GM12878 (cell line): ENCODE results near the gene ANKRD65. TPM values are rescaled to one million over a fixed set of nuclear protein-coding genes. Genes with fewer than 3 reads are reported as not detected.
A peak's percentile ranks its signal among the peaks of the same experiment; 100 is the strongest.

Experiments used
- ATAC-seq: fragments of 200-7000 bp; cut with Tn5 transposase; 3 replicates; pipeline ENCODE4 v1.9.1; 2020; ENCODE audit warnings: mild to moderate bottlenecking, moderate library complexity
- BruUV-seq: library from RNA; stranded (reverse); fragments of 400-500 nt; replicated peaks from 2 replicates; lab custom pipeline; 2021; lab: Mats Ljungman, UMichigan
- CTCF ChIA-PET: fragments of 300-600 bp; sonication (Branson Sonifier 250); formaldehyde crosslinking; extraction: SDS; loops from one replicate; lab custom pipeline; 2021; ENCODE audit warnings: inconsistent platforms; lab: Yijun Ruan, JAX
- POLR2A ChIA-PET: fragments of 350-600 bp; formaldehyde crosslinking; extraction: SDS; loops from one replicate; lab custom pipeline; 2021; ENCODE audit warnings: inconsistent platforms; lab: Charles Lee
- RAD21 ChIA-PET: fragments of 300-600 bp; sonication (Branson Sonifier 250); formaldehyde crosslinking; loops from one replicate; lab custom pipeline; 2023; ENCODE audit warnings: antibody characterized with exemption; ENCODE audit not compliant: unreplicated experiment; lab: Charles Lee
- SMC1A ChIA-PET: fragments of 300-600 bp; sonication (Branson Sonifier 250); formaldehyde crosslinking; loops from one replicate; lab custom pipeline; 2023; ENCODE audit not compliant: unreplicated experiment, uncharacterized antibody; lab: Charles Lee
- DNase-seq: peaks from one replicate; pipeline ENCODE4 v3.0.0-alpha.2; 2011; ENCODE audit warnings: low read depth, low spot score
- FAIRE-seq: peaks from 3 replicates; lab custom pipeline; 2011; peaks lifted over from hg19 to GRCh38; lab: Jason Lieb, UNC
- H2AFZ ChIP-seq: 2 replicates; pipeline ENCODE4 v1.6.0; 2011; ENCODE audit warnings: low read depth, low read length, control low read depth; ENCODE audit not compliant: control insufficient read depth
- H3K27ac ChIP-seq: 2 replicates; pipeline ENCODE4 v1.5.1; 2011; ENCODE audit warnings: control low read depth; ENCODE audit not compliant: control insufficient read depth, insufficient read depth
- H3K27me3 ChIP-seq, 2 experiments: replicated peaks in 1 of 2; 2 replicates each; pipeline versions ENCODE4 v1.6.0 to v1.6.1; 2011; ENCODE audit warnings: low read length in 1 of 2; ENCODE audit not compliant: control insufficient read depth in 2 of 2, insufficient read depth in 2 of 2
- H3K36me3 ChIP-seq, 2 experiments: 2 replicates each; pipeline ENCODE4 v1.5.1; 2011; ENCODE audit warnings: low read length in 1 of 2; ENCODE audit not compliant: control insufficient read depth in 2 of 2, insufficient read depth in 2 of 2
- H3K4me1 ChIP-seq: 2 replicates; pipeline ENCODE4 v1.6.1; 2011; ENCODE audit warnings: mild to moderate bottlenecking, low read length, moderate library complexity, mixed read lengths; ENCODE audit not compliant: control insufficient read depth, insufficient read depth
- H3K4me2 ChIP-seq: 2 replicates; pipeline ENCODE4 v1.6.0; 2011; ENCODE audit warnings: control low read depth; ENCODE audit not compliant: control insufficient read depth, insufficient read depth
- H3K4me3 ChIP-seq: fragments of 200-600 bp; sonication (generic); 2 replicates; pipeline ENCODE4 v1.5.1; 2016
- H3K79me2 ChIP-seq: 2 replicates; pipeline ENCODE4 v1.6.0; 2011; ENCODE audit warnings: low read length; ENCODE audit not compliant: control insufficient read depth, insufficient read depth
- H3K9ac ChIP-seq: 2 replicates; pipeline ENCODE4 v1.8.0; 2011; ENCODE audit warnings: low read length, control low read depth, mixed read lengths; ENCODE audit not compliant: control insufficient read depth, insufficient read depth
- H3K9me3 ChIP-seq: replicated peaks from 3 replicates; pipeline ENCODE4 v1.5.1; 2011; ENCODE audit warnings: mild to moderate bottlenecking, low read length; ENCODE audit not compliant: control insufficient read depth, insufficient read depth
- H4K20me1 ChIP-seq: 2 replicates; pipeline ENCODE4 v1.6.0; 2011; ENCODE audit not compliant: control insufficient read depth, insufficient read depth
- BHLHE40 ChIP-seq, 2 experiments: fragments of 450-650 bp in 1 of 2; IDR thresholded peaks; 2 replicates each; pipeline ENCODE4 v1.6.1; 2011 to 2017; ENCODE audit warnings: low read depth in 2 of 2, borderline replicate concordance in 1 of 2, improper control_type of control experiment in 1 of 2, low read length in 1 of 2, mild to moderate bottlenecking in 1 of 2
- CEBPB ChIP-seq, 2 experiments: fragments of 150-350 bp in 1 of 2; IDR thresholded peaks; 2 replicates each; pipeline ENCODE4 v1.6.1; 2012 to 2014; ENCODE audit warnings: low read depth in 2 of 2, low read length in 2 of 2, borderline replicate concordance in 1 of 2, inconsistent platforms in 1 of 2
- E2F8 ChIP-seq: fragments of 450-650 bp; IDR thresholded peaks from 2 replicates; pipeline ENCODE4 v1.6.1; 2018; ENCODE audit warnings: mild to moderate bottlenecking, low read depth, moderate library complexity; ENCODE audit not compliant: partially characterized antibody
- E4F1 ChIP-seq: fragments of 450-650 bp; IDR thresholded peaks from 2 replicates; pipeline ENCODE4 v1.6.1; 2018; ENCODE audit warnings: borderline replicate concordance, mild to moderate bottlenecking; ENCODE audit not compliant: partially characterized antibody
- EGR1 ChIP-seq, 2 experiments: IDR thresholded peaks; 1 replicate in 1 of 2; 2 replicates in 1 of 2; pipeline ENCODE4 v1.6.1; 2011 to 2012; ENCODE audit warnings: low read depth in 2 of 2, low read length in 2 of 2, borderline replicate concordance in 1 of 2, mild to moderate bottlenecking in 1 of 2, moderate library complexity in 1 of 2
- HCFC1 ChIP-seq: fragments of 150-350 bp; IDR thresholded peaks from 2 replicates; pipeline ENCODE4 v1.6.1; 2014; ENCODE audit warnings: low read length
- IRF4 ChIP-seq: IDR thresholded peaks from 2 replicates; pipeline ENCODE4 v1.6.1; 2011; ENCODE audit warnings: low read depth, low read length
- JUNB ChIP-seq: IDR thresholded peaks from 2 replicates; pipeline ENCODE4 v1.6.1; 2016; ENCODE audit warnings: antibody characterized with exemption, mild to moderate bottlenecking
- KAT2A ChIP-seq: conservative IDR thresholded peaks from 2 replicates; pipeline ENCODE4 v1.6.1; 2011; ENCODE audit warnings: low read depth, low read length; ENCODE audit not compliant: control insufficient read depth
- MEF2B ChIP-seq: fragments of 450-650 bp; IDR thresholded peaks from 2 replicates; pipeline ENCODE4 v1.6.1; 2018; ENCODE audit warnings: mild to moderate bottlenecking, moderate library complexity; ENCODE audit not compliant: partially characterized antibody, poor library complexity, severe bottlenecking
- YY1 ChIP-seq: IDR thresholded peaks from 2 replicates; pipeline ENCODE4 v1.6.1; 2011; ENCODE audit warnings: low read depth, mild to moderate bottlenecking, low read length
- WGBS: methylation state at CpG from one replicate; pipeline ENCODE4 v1.1.6; 2016; ENCODE audit warnings: low lambda C conversion rate; ENCODE audit not compliant: insufficient replicate concordance, insufficient coverage; ENCODE audit errors: missing lambda C conversion rate; 5-methylcytosine and 5-hydroxymethylcytosine counted together
- in situ Hi-C: fragments of 300-500 bp; cut with MboI; formaldehyde crosslinking; loops from 9 replicates; pipeline ENCODE4 v1.14.3; 2018; ENCODE audit warnings: mixed read lengths
- intact Hi-C: fragments of 100-400 bp; cut with micrococcal nuclease; formaldehyde crosslinking; loops from one replicate; pipeline ENCODE4 v1.14.2; 2022; ENCODE audit not compliant: unreplicated experiment
- polyA plus RNA-seq, 11 experiments: library from polyadenylated mRNA; depleted of rRNA in 4 of 11; unstranded in 6 of 11; stranded (reverse) in 5 of 11; fragments of >200 nt; fragmentation: Nextera tagmentation in 4 of 11; fragmentation: Illumina TruSeq in 1 of 11; extraction: Ambion mirVana in 4 of 11; extraction: Trizol in 1 of 11; gene quantifications; 1 replicate in 1 of 11; 2 replicates in 10 of 11; pipeline versions ENCODE4 v1.2.1 to v1.2.3, GENCODE V29; 2011 to 2016; ENCODE audit warnings: inconsistent platforms in 2 of 11, missing spikeins in 2 of 11, low read depth in 1 of 11
- total RNA-seq, 4 experiments: library from RNA; depleted of rRNA in 3 of 4; stranded (reverse); fragments of >200 nt in 3 of 4; fragmentation: Illumina TruSeq in 1 of 4; extraction: Trizol in 1 of 4; gene quantifications; 2 replicates each; pipeline versions ENCODE4 v1.2.1 to v1.2.3, GENCODE V29; 2013 to 2021
- TF ChIP-seq, protein P1 (sequence below): IDR thresholded peaks from 2 replicates; pipeline ENCODE4 v1.6.1; 2012; ENCODE audit warnings: low read depth, low read length, improper control_type of control experiment

Gene ANKRD65
- total and polyA plus RNA-seq, 10 of the 15 experiments (the other 5 are each of a cell fraction or from before 2014, with no cell fraction given), result 0.05 to 2.8 (median 0.37) TPM

GRCh38 chr1:1374929-1375662, 46.0 kb downstream of the ANKRD65 start, which contains the start of gene AURKAIP1 (continued):
- TF ChIP-seq E2F8 (peak; percentile 97), CEBPB (IDR thresholded peaks at IDR 0.05; ENCODE audit: borderline replicate concordance in 1 of 2, low read depth in 2 of 2, low read length in 2 of 2) (no peak), KAT2A (no peak), BHLHE40 (IDR thresholded peaks at IDR 0.05; ENCODE audit: borderline replicate concordance in 1 of 2, low read depth in 2 of 2, low read length in 1 of 2) (peak; percentile 67 to 80; a peak in 2 of 4 replicates)
- TF ChIP-seq, all 136 proteins: peak for 81

GRCh38 chr1:1374589-1374928, 46.5 kb downstream of the ANKRD65 start:
- ChIA-PET SMC1A (interaction anchor here (1.0 to 1.5 kb wide), 4 partner anchors 31 to 66 kb away, joined by 3 to 5 read pairs (median 4); no protein-coding TSS in a partner anchor), CTCF (interaction anchor here (1.1 to 1.8 kb wide), 5 partner anchors 26 to 131 kb away, joined by 3 to 4 read pairs (median 4); partner anchors contain the start of gene MRPL20), RAD21 (interaction anchor here (1.2 to 1.4 kb wide), 4 partner anchors 25 to 131 kb away, joined by 3 to 5 read pairs (median 4); partner anchors contain the start of gene CCNL2), POLR2A (interaction anchor here (1.2 to 2.5 kb wide), 3 partner anchors 25 to 130 kb away, joined by 3 to 17 read pairs (median 5); partner anchors contain the start of gene CCNL2)
- DNase-seq (no peak), ATAC-seq (peak; percentile 0; the same call in 1 of the 3 replicates), FAIRE-seq (no peak)
- H3K27me3 ChIP-seq, result no peaks in the 10 kb centered on the region
- peaks cover 24% of the 10 kb centered on the region for H3K4me1 ChIP-seq
- peak overlapping the region; percentile 86 for H3K27ac ChIP-seq
- no peaks in the 10 kb centered on the region for H3K9me3 ChIP-seq
- peak overlapping the region; percentile 95 for H3K4me2 ChIP-seq
- no peaks in the 10 kb centered on the region for H4K20me1 ChIP-seq
- peaks cover 30% of the 10 kb centered on the region for H3K79me2 ChIP-seq
- peak overlapping the region; percentile 94 for H3K4me3 ChIP-seq
- in situ Hi-C loops, result no loop called here
- intact Hi-C loops, result loop anchor here (2.0 to 10.0 kb wide), 2 partner anchors 66 to 130 kb away; partner anchors contain the start of gene PUSL1
- peak overlapping the region; percentile 67 for H2AFZ ChIP-seq
- BruUV-seq, result no TSS peak
- H3K9ac ChIP-seq, result peak overlapping the region; percentile 95
- H3K36me3 ChIP-seq, result peaks cover 0 to 3% of the 10 kb centered on the region in 2 experiments; a peak in 2 of 4 replicates
- WGBS, result 4% methylated on average over 24 of the region's 24 CpGs
- TF ChIP-seq E4F1 (no peak), JUNB (no peak), MEF2B (peak; percentile 71), HCFC1 (no peak), YY1 (no peak), EGR1 (IDR thresholded peaks at IDR 0.05; ENCODE audit: borderline replicate concordance in 1 of 2, low read depth in 2 of 2, low read length in 2 of 2) (0 out of 3 replicates have a peak, but pooled peaks of 1 of the 2 experiments have one; percentile 25), IRF4 (no peak)
- TF ChIP-seq, protein P1, sequence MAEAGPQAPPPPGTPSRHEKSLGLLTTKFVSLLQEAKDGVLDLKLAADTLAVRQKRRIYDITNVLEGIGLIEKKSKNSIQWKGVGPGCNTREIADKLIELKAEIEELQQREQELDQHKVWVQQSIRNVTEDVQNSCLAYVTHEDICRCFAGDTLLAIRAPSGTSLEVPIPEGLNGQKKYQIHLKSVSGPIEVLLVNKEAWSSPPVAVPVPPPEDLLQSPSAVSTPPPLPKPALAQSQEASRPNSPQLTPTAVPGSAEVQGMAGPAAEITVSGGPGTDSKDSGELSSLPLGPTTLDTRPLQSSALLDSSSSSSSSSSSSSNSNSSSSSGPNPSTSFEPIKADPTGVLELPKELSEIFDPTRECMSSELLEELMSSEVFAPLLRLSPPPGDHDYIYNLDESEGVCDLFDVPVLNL, result no peak
